Activated B cell treated with CpG ODN at 0.5 μM for 24 hours (primary cell): Measurements from ENCODE around the gene CARD11. TPM values are rescaled to one million over a fixed set of nuclear protein-coding genes. Genes with fewer than 3 reads are reported as not detected.

Experiments used
- ATAC-seq: fragments of 200-7000 bp; cut with Tn5 transposase; one replicate; pipeline ENCODE4 v1.10.0; 2021; ENCODE audit warnings: low read depth, mild to moderate bottlenecking, moderate library complexity
- CTCF ChIA-PET: fragments of 350-600 bp; sonication (Branson Sonifier 250); formaldehyde crosslinking; loops from one replicate; lab custom pipeline; 2021; ENCODE audit warnings: antibody characterized with exemption; lab: Charles Lee
- POLR2A ChIA-PET: fragments of 350-600 bp; sonication (Branson Sonifier 250); formaldehyde crosslinking; loops from one replicate; lab custom pipeline; 2021; ENCODE audit warnings: antibody characterized with exemption; lab: Charles Lee
- DNase-seq: peaks from one replicate; pipeline ENCODE4 v3.0.0; 2022
- H3K27ac Mint-ChIP-seq: one replicate; pipeline ENCODE4 v1.8.0; 2020; ENCODE audit warnings: mixed read lengths
- H3K27me3 Mint-ChIP-seq: one replicate; pipeline ENCODE4 v1.8.0; 2021; ENCODE audit warnings: mixed read lengths
- H3K36me3 Mint-ChIP-seq: one replicate; pipeline ENCODE4 v1.8.0; 2021; ENCODE audit warnings: low read depth, mixed read lengths
- H3K4me1 Mint-ChIP-seq: one replicate; pipeline ENCODE4 v1.8.0; 2021; ENCODE audit warnings: mixed read lengths
- H3K4me3 Mint-ChIP-seq: one replicate; pipeline ENCODE4 v1.8.0; 2020; ENCODE audit warnings: mild to moderate bottlenecking, mixed read lengths
- H3K9me3 Mint-ChIP-seq: one replicate; pipeline ENCODE4 v1.8.0; 2020; ENCODE audit warnings: mixed read lengths
- CTCF ChIP-seq: fragments of 200-600 bp; IDR thresholded peaks from one replicate; pipeline ENCODE4 v1.8.0; 2022; ENCODE audit warnings: antibody characterized with exemption, mild to moderate bottlenecking
- intact Hi-C: fragments of 100-400 bp; cut with micrococcal nuclease; formaldehyde crosslinking; loops from one replicate; pipeline ENCODE4 v1.15.1; 2024
- total RNA-seq: library from RNA; stranded (reverse); gene quantifications from 2 replicates; pipeline ENCODE4 v1.2.3, GENCODE V29; 2022

Gene CARD11
- total RNA-seq, 1 donor from 2014 or later, result 114 TPM

GRCh38 chr7:2941216-2941859 lies 102.3 kb downstream of the CARD11 start:
- H3K4me1 Mint-ChIP-seq, result peaks cover 11% of the 10 kb centered on the region
- peak overlapping the region; percentile 56 for H3K27ac Mint-ChIP-seq
- ChIA-PET POLR2A (interaction anchor here (1.4 kb wide), 1 partner anchor 47 kb away, joined by 4 read pairs; no protein-coding TSS in a partner anchor), CTCF (no interaction called here)
- H3K27me3 Mint-ChIP-seq, result no peaks in the 10 kb centered on the region
- no peak for ATAC-seq
- intact Hi-C loops, result no loop called here
- H3K36me3 Mint-ChIP-seq, result peaks cover 95% of the 10 kb centered on the region
- H3K4me3 Mint-ChIP-seq, result no peak overlapping the region
- no peaks in the 10 kb centered on the region for H3K9me3 Mint-ChIP-seq
- no peak for DNase-seq
- no peak for TF ChIP-seq CTCF

GRCh38 chr7:2940466-2940865 lies 103.2 kb downstream of the CARD11 start:
- peaks cover 11% of the 10 kb centered on the region for H3K4me1 Mint-ChIP-seq
- no peak for TF ChIP-seq CTCF
- peak overlapping the region; percentile 56 for H3K27ac Mint-ChIP-seq
- POLR2A ChIA-PET, result interaction anchor here (0.6 kb wide), 1 partner anchor 55 kb away, joined by 13 read pairs; no protein-coding TSS in a partner anchor
- CTCF ChIA-PET, result interaction anchor here (1.6 kb wide), 2 partner anchors 42 to 126 kb away, joined by 3 read pairs; no protein-coding TSS in a partner anchor
- DNase-seq (no peak), ATAC-seq (no peak)
- H3K36me3 Mint-ChIP-seq, result peaks cover 93% of the 10 kb centered on the region
- intact Hi-C loops, result no loop called here
- H3K27me3 Mint-ChIP-seq, result no peaks in the 10 kb centered on the region
- no peaks in the 10 kb centered on the region for H3K9me3 Mint-ChIP-seq
- no peak overlapping the region for H3K4me3 Mint-ChIP-seq

GRCh38 chr7:2939193-2939885 lies 104.3 kb downstream of the CARD11 start:
- no peak overlapping the region for H3K4me3 Mint-ChIP-seq
- intact Hi-C loops, result no loop called here
- no peak for ATAC-seq
- DNase-seq, result no peak
- TF ChIP-seq CTCF, result no peak
- H3K27ac Mint-ChIP-seq, result no peak overlapping the region
- ChIA-PET POLR2A (no interaction called here), CTCF (interaction anchor here (1.6 kb wide), 2 partner anchors 43 to 127 kb away, joined by 3 read pairs; no protein-coding TSS in a partner anchor)
- H3K36me3 Mint-ChIP-seq, result peaks cover 93% of the 10 kb centered on the region
- peaks cover 11% of the 10 kb centered on the region for H3K4me1 Mint-ChIP-seq
- H3K27me3 Mint-ChIP-seq, result no peaks in the 10 kb centered on the region
- no peaks in the 10 kb centered on the region for H3K9me3 Mint-ChIP-seq

- H3K27ac Mint-ChIP-seq, result no peak overlapping the region
- H3K27me3 Mint-ChIP-seq, result no peaks in the 10 kb centered on the region
- ChIA-PET CTCF (no interaction called here), POLR2A (no interaction called here)
- DNase-seq (no peak), ATAC-seq (no peak)
- peaks cover 11% of the 10 kb centered on the region for H3K4me1 Mint-ChIP-seq
- H3K9me3 Mint-ChIP-seq, result no peaks in the 10 kb centered on the region
- peaks cover 93% of the 10 kb centered on the region for H3K36me3 Mint-ChIP-seq
- intact Hi-C loops, result no loop called here
- no peak for TF ChIP-seq CTCF
- H3K4me3 Mint-ChIP-seq, result no peak overlapping the region
Observed at GRCh38 chr7:2938514-2939192, 105.0 kb downstream of the CARD11 start.
